Neural progenitor cell (in vitro differentiated cells): Measurements from ENCODE around the gene NHEJ1. TPM values are rescaled to one million over a fixed set of nuclear protein-coding genes. Genes with fewer than 3 reads are reported as not detected.

Experiments
- DNase-seq: peaks from one replicate; pipeline ENCODE4 v3.0.0-alpha.2; 2016; ENCODE audit warnings: low spot score
- H2AFZ ChIP-seq: fragments of 200-600 bp; sonication (generic); replicated peaks from 2 replicates; pipeline ENCODE4 v1.6.1; 2016; ENCODE audit warnings: antibody characterized with exemption
- H3F3A ChIP-seq: fragments of 200-600 bp; sonication (generic); 2 replicates; pipeline ENCODE4 v1.6.1; 2016; ENCODE audit warnings: antibody characterized with exemption, low read depth
- H3K27ac ChIP-seq: fragments of 200-600 bp; sonication (generic); 2 replicates; pipeline ENCODE4 v1.5.1; 2016; ENCODE audit warnings: mild to moderate bottlenecking
- H3K27me3 ChIP-seq: fragments of 200-600 bp; sonication (generic); 2 replicates; pipeline ENCODE4 v1.6.1; 2016; ENCODE audit warnings: mild to moderate bottlenecking, moderate library complexity
- H3K36me3 ChIP-seq: fragments of 200-600 bp; sonication (generic); 2 replicates; pipeline ENCODE4 v1.5.1; 2016
- H3K4me1 ChIP-seq: fragments of 200-600 bp; sonication (generic); 2 replicates; pipeline ENCODE4 v1.6.1; 2016; ENCODE audit warnings: mixed run types
- H3K4me2 ChIP-seq: fragments of 200-600 bp; sonication (generic); 2 replicates; pipeline ENCODE4 v1.6.1; 2016
- H3K4me3 ChIP-seq: fragments of 200-600 bp; sonication (generic); 2 replicates; pipeline ENCODE4 v1.5.1; 2016
- H3K79me2 ChIP-seq: fragments of 200-600 bp; sonication (generic); 2 replicates; pipeline ENCODE4 v1.6.1; 2016; ENCODE audit warnings: low read depth
- H3K9ac ChIP-seq: fragments of 200-600 bp; sonication (generic); 2 replicates; pipeline ENCODE4 v1.6.1; 2016
- H3K9me3 ChIP-seq: fragments of 200-600 bp; sonication (generic); 2 replicates; pipeline ENCODE4 v1.5.1; 2016; ENCODE audit warnings: low read depth
- H4K20me1 ChIP-seq: fragments of 200-600 bp; sonication (generic); 2 replicates; pipeline ENCODE4 v1.6.1; 2016; ENCODE audit warnings: low read depth
- H3K27ac Mint-ChIP-seq: 3 replicates; pipeline ENCODE4 v1.8.0; 2021; ENCODE audit warnings: mixed read lengths
- H3K27me3 Mint-ChIP-seq: 2 replicates; pipeline ENCODE4 v1.8.0; 2022; ENCODE audit warnings: low read depth, mild to moderate bottlenecking, inconsistent platforms, moderate library complexity, mixed read lengths; ENCODE audit not compliant: insufficient read depth
- H3K36me3 Mint-ChIP-seq: 3 replicates; pipeline ENCODE4 v1.8.0; 2021; ENCODE audit warnings: mixed read lengths
- H3K4me1 Mint-ChIP-seq: 3 replicates; pipeline ENCODE4 v1.8.0; 2021; ENCODE audit warnings: mixed read lengths
- H3K4me3 Mint-ChIP-seq: 3 replicates; pipeline ENCODE4 v1.8.0; 2021; ENCODE audit warnings: mild to moderate bottlenecking, moderate library complexity, mixed read lengths
- H3K9me3 Mint-ChIP-seq: 3 replicates; pipeline ENCODE4 v1.8.0; 2020; ENCODE audit warnings: mixed read lengths
- EZH2 ChIP-seq: fragments of 200-600 bp; sonication (generic); IDR thresholded peaks from 2 replicates; pipeline ENCODE4 v1.6.1; 2017; ENCODE audit warnings: antibody characterized with exemption, mild to moderate bottlenecking, moderate library complexity
- EZH2phosphoT487 ChIP-seq: fragments of 200-600 bp; sonication (generic); IDR thresholded peaks from 2 replicates; pipeline ENCODE4 v1.6.1; 2017; ENCODE audit warnings: antibody characterized with exemption
- total RNA-seq: library from RNA; depleted of rRNA; stranded (reverse); fragments of >200 nt; gene quantifications from 2 replicates; pipeline ENCODE4 v1.2.3, GENCODE V29; 2015; ENCODE audit warnings: low replicate concordance
- TF ChIP-seq, protein P1 (sequence below): fragments of 200-600 bp; sonication (generic); IDR thresholded peaks from 2 replicates; pipeline ENCODE4 v1.5.1; 2017; ENCODE audit warnings: antibody characterized with exemption, mild to moderate bottlenecking

NHEJ1 gene
- total RNA-seq, 1 donor from 2014 or later, result 25.5 TPM

DNA sequence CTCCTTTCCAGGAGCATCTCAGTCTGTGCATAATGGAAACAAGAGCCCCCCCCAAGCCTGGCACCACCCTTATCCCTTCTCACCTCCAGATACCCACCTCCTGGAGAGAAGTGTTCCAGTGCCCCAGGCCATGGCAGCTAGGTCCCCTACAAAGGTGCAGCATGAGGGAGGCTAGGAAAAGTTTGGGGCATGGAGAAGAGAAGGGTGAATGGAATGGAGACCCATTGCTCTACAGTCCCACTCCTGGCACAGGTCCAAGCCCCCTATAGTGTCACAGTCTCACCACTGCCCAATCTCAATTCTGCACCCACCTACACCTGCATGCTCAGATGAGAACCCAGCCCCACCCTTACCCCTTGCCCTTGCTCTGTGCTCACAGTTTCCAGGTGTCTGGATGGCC lies 8.3 kb upstream of the NHEJ1 start:
- no peaks in the 10 kb centered on the region for H3K36me3 ChIP-seq
- no peak overlapping the region for H3K27ac Mint-ChIP-seq
- no peaks in the 10 kb centered on the region for H3K4me1 Mint-ChIP-seq
- H3K27ac ChIP-seq, result no peak overlapping the region
- H3K4me3 ChIP-seq, result no peak overlapping the region
- no peaks in the 10 kb centered on the region for H3K36me3 Mint-ChIP-seq
- no peak overlapping the region for H3K9ac ChIP-seq
- H3K4me1 ChIP-seq, result no peaks in the 10 kb centered on the region
- peaks cover 7% of the 10 kb centered on the region for H4K20me1 ChIP-seq
- H3K27me3 ChIP-seq, result no peaks in the 10 kb centered on the region
- peaks cover 6% of the 10 kb centered on the region for H3K27me3 Mint-ChIP-seq
- peaks cover 9% of the 10 kb centered on the region for H3F3A ChIP-seq
- H3K4me2 ChIP-seq, result no peak overlapping the region
- H3K9me3 Mint-ChIP-seq, result no peaks in the 10 kb centered on the region
- no peak for DNase-seq
- H3K4me3 Mint-ChIP-seq, result no peak overlapping the region
- no peaks in the 10 kb centered on the region for H3K79me2 ChIP-seq
- TF ChIP-seq, protein P1, sequence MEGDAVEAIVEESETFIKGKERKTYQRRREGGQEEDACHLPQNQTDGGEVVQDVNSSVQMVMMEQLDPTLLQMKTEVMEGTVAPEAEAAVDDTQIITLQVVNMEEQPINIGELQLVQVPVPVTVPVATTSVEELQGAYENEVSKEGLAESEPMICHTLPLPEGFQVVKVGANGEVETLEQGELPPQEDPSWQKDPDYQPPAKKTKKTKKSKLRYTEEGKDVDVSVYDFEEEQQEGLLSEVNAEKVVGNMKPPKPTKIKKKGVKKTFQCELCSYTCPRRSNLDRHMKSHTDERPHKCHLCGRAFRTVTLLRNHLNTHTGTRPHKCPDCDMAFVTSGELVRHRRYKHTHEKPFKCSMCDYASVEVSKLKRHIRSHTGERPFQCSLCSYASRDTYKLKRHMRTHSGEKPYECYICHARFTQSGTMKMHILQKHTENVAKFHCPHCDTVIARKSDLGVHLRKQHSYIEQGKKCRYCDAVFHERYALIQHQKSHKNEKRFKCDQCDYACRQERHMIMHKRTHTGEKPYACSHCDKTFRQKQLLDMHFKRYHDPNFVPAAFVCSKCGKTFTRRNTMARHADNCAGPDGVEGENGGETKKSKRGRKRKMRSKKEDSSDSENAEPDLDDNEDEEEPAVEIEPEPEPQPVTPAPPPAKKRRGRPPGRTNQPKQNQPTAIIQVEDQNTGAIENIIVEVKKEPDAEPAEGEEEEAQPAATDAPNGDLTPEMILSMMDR, result no peak
- TF ChIP-seq EZH2, result no peak
- TF ChIP-seq EZH2phosphoT487, result no peak
- H3K9me3 ChIP-seq, result no peaks in the 10 kb centered on the region
- H2AFZ ChIP-seq, result no peak overlapping the region

DNA sequence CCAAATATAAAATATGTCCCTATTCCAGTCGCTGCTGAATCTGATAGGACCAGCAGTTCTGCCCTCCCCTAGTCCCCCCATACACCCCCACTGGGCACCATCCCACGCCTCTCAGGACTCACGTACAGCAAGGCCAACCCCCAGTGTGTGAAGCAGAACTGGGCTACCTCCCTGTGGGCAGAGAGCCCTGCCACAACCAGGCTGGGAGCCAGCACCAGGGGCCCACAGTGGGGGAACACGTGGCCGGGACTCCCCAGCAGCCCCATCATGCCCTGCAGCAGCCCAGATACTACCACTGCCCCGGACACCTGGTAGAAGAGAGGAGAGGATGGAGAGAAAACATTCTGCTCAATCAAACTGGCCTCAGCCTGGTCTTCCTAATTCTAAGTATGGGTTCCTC lies 7.9 kb upstream of the NHEJ1 start:
- H3K9me3 Mint-ChIP-seq, result no peaks in the 10 kb centered on the region
- H3K27me3 Mint-ChIP-seq, result peaks cover 6% of the 10 kb centered on the region
- no peak overlapping the region for H2AFZ ChIP-seq

DNA sequence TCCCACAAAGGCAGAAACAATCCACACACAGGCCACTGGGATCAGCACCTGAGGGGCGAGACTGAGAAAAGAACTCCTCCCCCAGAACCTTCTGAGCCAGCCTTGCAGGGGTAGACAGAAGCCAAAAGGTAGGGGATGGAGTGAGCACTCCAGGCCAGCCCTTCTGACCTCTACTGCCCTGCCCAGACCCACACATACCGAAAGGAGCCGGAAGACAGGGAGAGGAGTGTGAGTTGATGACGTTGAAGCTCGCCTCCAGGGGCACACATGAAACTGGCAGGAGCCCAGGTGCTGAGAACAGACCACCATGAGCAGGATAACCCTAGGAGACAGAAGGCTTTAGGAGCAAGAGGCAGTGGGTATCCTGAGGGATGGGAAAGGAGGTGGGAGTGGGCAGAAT lies 7.4 kb upstream of the NHEJ1 start:
- no peaks in the 10 kb centered on the region for H3K79me2 ChIP-seq
- no peaks in the 10 kb centered on the region for H3K36me3 Mint-ChIP-seq
- H3K36me3 ChIP-seq, result no peaks in the 10 kb centered on the region
- H2AFZ ChIP-seq, result no peak overlapping the region
- no peaks in the 10 kb centered on the region for H3K4me1 Mint-ChIP-seq
- H3K27ac ChIP-seq, result no peak overlapping the region
- H3K4me3 ChIP-seq, result no peak overlapping the region
- no peak for DNase-seq
- no peak overlapping the region for H3K4me3 Mint-ChIP-seq
- TF ChIP-seq, protein P1, result no peak
- TF ChIP-seq EZH2, result no peak
- no peak for TF ChIP-seq EZH2phosphoT487
- peaks cover 9% of the 10 kb centered on the region for H3F3A ChIP-seq
- no peak overlapping the region for H3K4me2 ChIP-seq
- H3K9ac ChIP-seq, result no peak overlapping the region
- no peaks in the 10 kb centered on the region for H3K9me3 ChIP-seq
- no peaks in the 10 kb centered on the region for H3K4me1 ChIP-seq
- no peaks in the 10 kb centered on the region for H3K9me3 Mint-ChIP-seq
- H3K27ac Mint-ChIP-seq, result no peak overlapping the region
- H3K27me3 Mint-ChIP-seq, result peaks cover 6% of the 10 kb centered on the region
- peaks cover 7% of the 10 kb centered on the region for H4K20me1 ChIP-seq
- peaks cover under 1% of the 10 kb centered on the region for H3K27me3 ChIP-seq

More for the DNA sequence above, 7.9 kb upstream of the NHEJ1 start:
- no peak overlapping the region for H3K4me3 Mint-ChIP-seq
- Histone ChIP-seq H3K27me3 (no peaks in the 10 kb centered on the region), H3K27ac (no peak overlapping the region), H3K79me2 (no peaks in the 10 kb centered on the region), H3F3A (peaks cover 9% of the 10 kb centered on the region), H3K9ac (no peak overlapping the region), H3K4me2 (no peak overlapping the region), H4K20me1 (peaks cover 7% of the 10 kb centered on the region), H3K36me3 (no peaks in the 10 kb centered on the region), H3K4me1 (no peaks in the 10 kb centered on the region), H3K9me3 (no peaks in the 10 kb centered on the region), H3K4me3 (no peak overlapping the region)
- no peak overlapping the region for H3K27ac Mint-ChIP-seq
- no peaks in the 10 kb centered on the region for H3K36me3 Mint-ChIP-seq
- no peak for DNase-seq
- H3K4me1 Mint-ChIP-seq, result no peaks in the 10 kb centered on the region
- TF ChIP-seq, protein P1, result no peak
- TF ChIP-seq EZH2, result no peak
- TF ChIP-seq EZH2phosphoT487, result no peak
